ENCODE results near the gene GPRC5C. TPM values are rescaled to one million over a fixed set of nuclear protein-coding genes. Genes with fewer than 3 reads are reported as not detected.

Gene GPRC5C
- total and polyA plus RNA-seq, 9 of the 15 experiments (the other 6 are each of a cell fraction or from before 2014, with no cell fraction given) = 0.28 to 9.0 (median 4.1) TPM

DNA sequence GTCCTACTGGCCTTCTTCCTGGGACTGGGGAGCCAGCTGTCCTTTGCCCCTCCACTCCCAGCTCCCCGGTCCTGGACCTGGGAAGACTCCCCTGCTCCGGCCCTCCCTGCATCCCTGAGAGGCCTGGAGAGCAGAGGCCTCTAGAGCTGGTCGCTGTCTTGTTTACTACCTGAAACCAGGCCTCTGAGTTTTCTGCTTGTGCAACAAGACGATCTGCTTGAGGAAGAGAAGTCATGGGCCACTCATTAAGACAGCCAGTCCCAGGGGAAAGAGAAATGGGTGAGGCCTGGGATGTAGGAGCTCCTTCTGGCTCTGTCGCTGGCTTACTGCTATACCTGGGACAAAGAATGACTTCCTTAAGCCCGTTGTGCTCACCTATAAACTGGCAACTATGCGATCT lies 29.8 kb upstream of the GPRC5C start (continued):
- TF ChIP-seq RBM17 (IDR thresholded peaks at IDR 0.05; ENCODE audit: borderline replicate concordance, low read depth, low read length) (no peak), CEBPZ (IDR thresholded peaks at IDR 0.05; ENCODE audit: borderline replicate concordance, low read depth, low read length) (no peak), GTF2A2 (tag; IDR thresholded peaks at IDR 0.05) (no peak)

DNA sequence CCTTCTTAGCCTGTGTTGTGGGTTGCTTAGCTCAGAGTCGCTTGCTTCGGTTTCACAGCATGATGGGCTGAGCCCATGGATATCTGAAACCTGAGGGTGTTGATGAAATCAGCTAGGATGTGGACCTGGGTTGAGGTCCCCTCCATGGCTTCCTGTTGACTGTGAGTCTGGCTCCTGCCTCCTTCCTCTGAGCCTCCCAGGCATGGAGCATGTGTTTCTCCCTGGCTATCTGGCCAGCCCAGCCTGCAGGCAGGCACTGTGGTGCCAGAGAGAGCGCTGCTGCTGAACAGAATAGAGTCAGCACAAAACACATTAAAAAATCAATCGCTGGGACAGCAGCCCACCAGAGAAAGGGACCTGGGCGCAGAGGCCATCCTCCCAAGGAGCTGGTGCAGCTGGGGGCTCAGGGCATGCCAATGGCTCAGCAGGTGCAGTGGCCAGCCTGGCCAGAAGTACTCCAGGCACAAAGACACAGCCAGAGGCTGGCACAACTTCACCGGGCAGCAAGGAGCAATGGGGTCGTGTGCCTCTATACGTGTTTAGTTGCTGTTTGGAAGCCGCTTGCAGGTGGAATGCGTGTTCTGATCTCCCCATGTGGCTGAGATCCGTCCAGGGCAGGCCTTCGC lies 28.3 kb upstream of the GPRC5C start:
- ChIA-PET POLR2A (no interaction called here), CTCF (ENCODE audit: low intra/inter-chr PET ratio) (no interaction called here)
- BruUV-seq (replicated peaks) = no TSS peak
- no peak overlapping the region for H2AFZ ChIP-seq (ENCODE audit: low read depth, low read length)
- FAIRE-seq (no peak), ATAC-seq (no peak), DNase-seq (ENCODE audit: extremely low read depth in 1 of 4, low spot score in 3 of 4) (no peak)
- H3K4me1 ChIP-seq (replicated peaks in 1 of 2; ENCODE audit: control insufficient read depth in 2 of 2, insufficient read depth in 2 of 2, low read length in 2 of 2) = no peaks in the 10 kb centered on the region
- no peaks in the 10 kb centered on the region for H4K20me1 ChIP-seq (replicated peaks; ENCODE audit: control insufficient read depth, insufficient read depth, low read length)
- H3K27me3 ChIP-seq (ENCODE audit: control insufficient read depth in 2 of 2, insufficient read depth in 2 of 2, low read length in 2 of 2) = peaks cover 17 to 39% of the 10 kb centered on the region in 2 experiments; a peak in 3 of 5 replicates
- H3K9me1 ChIP-seq (ENCODE audit: control insufficient read depth, insufficient read depth, low read length) = no peaks in the 10 kb centered on the region
- H3K27ac ChIP-seq (ENCODE audit: extremely low read depth, low read depth, low read length) = no peak overlapping the region
- intact Hi-C loops (cut with micrococcal nuclease) (no loop called here), in situ Hi-C loops (cut with MboI) (no loop called here)
- H3K4me2 ChIP-seq (ENCODE audit: insufficient read depth, low read length) = no peak overlapping the region
- WGBS (ENCODE audit: insufficient coverage, low coverage, missing lambda C conversion rate) = 4% methylated on average over 12 of the region's 12 CpGs
- H3K9me3 ChIP-seq (replicated peaks; ENCODE audit: control insufficient read depth, insufficient read depth, low read depth, low read length) = no peaks in the 10 kb centered on the region; the same call in 1 of the 2 replicates
- H3K79me2 ChIP-seq (ENCODE audit: control insufficient read depth, insufficient read depth, low read length) = no peaks in the 10 kb centered on the region
- H3K9ac ChIP-seq (ENCODE audit: insufficient read depth in 1 of 2, low read depth in 2 of 2, low read length in 2 of 2) = no peak overlapping the region
- no peaks in the 10 kb centered on the region for H3K36me3 ChIP-seq (ENCODE audit: control insufficient read depth, insufficient read depth, low read length)
- no peak overlapping the region for H3K4me3 ChIP-seq
- TF ChIP-seq TARDBP (IDR thresholded peaks at IDR 0.05) = no peak
- no peak for TF ChIP-seq ATF1 (CRISPR knock-in tag; IDR thresholded peaks at IDR 0.05)
- no peak for TF ChIP-seq ATF1 (tag; IDR thresholded peaks at IDR 0.05)
- no peak for TF ChIP-seq NFXL1 (CRISPR knock-in tag; IDR thresholded peaks at IDR 0.05)
- no peak for TF ChIP-seq BRF1 (IDR thresholded peaks at IDR 0.05; ENCODE audit: borderline replicate concordance, extremely low read depth, insufficient read length)
- no peak for TF ChIP-seq KLF13 (tag; IDR thresholded peaks at IDR 0.05; ENCODE audit: borderline replicate concordance, low read depth)
- TF ChIP-seq RBM34 (IDR thresholded peaks at IDR 0.05; ENCODE audit: borderline replicate concordance, insufficient read depth, low read length) = no peak
- no peak for TF ChIP-seq TBP (optimal IDR thresholded peaks at IDR 0.05; ENCODE audit: low read depth, low read length)
- TF ChIP-seq, protein P1, sequence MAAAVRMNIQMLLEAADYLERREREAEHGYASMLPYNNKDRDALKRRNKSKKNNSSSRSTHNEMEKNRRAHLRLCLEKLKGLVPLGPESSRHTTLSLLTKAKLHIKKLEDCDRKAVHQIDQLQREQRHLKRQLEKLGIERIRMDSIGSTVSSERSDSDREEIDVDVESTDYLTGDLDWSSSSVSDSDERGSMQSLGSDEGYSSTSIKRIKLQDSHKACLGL (CRISPR knock-in tag; IDR thresholded peaks at IDR 0.05; ENCODE audit: borderline replicate concordance, poor library complexity, severe bottlenecking) = no peak
- TF ChIP-seq SMARCA4 (IDR thresholded peaks at IDR 0.05) = no peak
- no peak for TF ChIP-seq CBFA2T3 (IDR thresholded peaks at IDR 0.05)
- TF ChIP-seq STAG1 (CRISPR knock-in tag; IDR thresholded peaks at IDR 0.05; ENCODE audit: borderline replicate concordance) = no peak
- no peak for TF ChIP-seq RB1 (IDR thresholded peaks at IDR 0.05; ENCODE audit: low read depth)
- no peak for TF ChIP-seq RFX1 (IDR thresholded peaks at IDR 0.05)
- TF ChIP-seq NEUROD1 (IDR thresholded peaks at IDR 0.05; ENCODE audit: borderline replicate concordance, low read depth, low read length, partially characterized antibody) = no peak
- no peak for TF ChIP-seq TFAM (CRISPR knock-in tag; conservative IDR thresholded peaks at IDR 0.05)
